ENCODE data around the gene PARD3. TPM values are rescaled to one million over a fixed set of nuclear protein-coding genes. Genes with fewer than 3 reads are reported as not detected.

PARD3 gene
- polyA plus RNA-seq, 3 donors = 79.3 to 88.4 (median 87.3) TPM

- DNase-seq (ENCODE audit: low read depth in 3 of 3, low spot score in 2 of 3) = no peak
These were observed 290.6 kb downstream of the PARD3 start for GRCh38 chr10:34524369-34525091.

GRCh38 chr10:34523017-34523767 is 291.9 kb downstream of the PARD3 start:
- DNase-seq (ENCODE audit: low read depth in 3 of 3, low spot score in 2 of 3) = no peak

GRCh38 chr10:34522546-34522945 is 292.6 kb downstream of the PARD3 start:
- DNase-seq (ENCODE audit: low read depth in 3 of 3, low spot score in 2 of 3) = no peak

GRCh38 chr10:34520510-34520909 is 294.6 kb downstream of the PARD3 start:
- no peak for DNase-seq (ENCODE audit: low read depth in 3 of 3, low spot score in 2 of 3)

GRCh38 chr10:34520084-34520483 is 295.0 kb downstream of the PARD3 start:
- DNase-seq (ENCODE audit: low read depth in 3 of 3, low spot score in 2 of 3) = no peak

- no peak for DNase-seq (ENCODE audit: low read depth in 3 of 3, low spot score in 2 of 3)
These were observed 300.8 kb downstream of the PARD3 start for GRCh38 chr10:34514290-34514689.

- no peak for DNase-seq (ENCODE audit: low read depth in 3 of 3, low spot score in 2 of 3)
These were observed 301.5 kb downstream of the PARD3 start for GRCh38 chr10:34513636-34514035.

GRCh38 chr10:34507217-34507616 is 307.9 kb downstream of the PARD3 start:
- no peak for DNase-seq (ENCODE audit: low read depth in 3 of 3, low spot score in 2 of 3)

- DNase-seq (ENCODE audit: low read depth in 3 of 3, low spot score in 2 of 3) = no peak
These were observed 308.3 kb downstream of the PARD3 start for GRCh38 chr10:34506786-34507185.

- no peak for DNase-seq (ENCODE audit: low read depth in 3 of 3, low spot score in 2 of 3)
These were observed 309.8 kb downstream of the PARD3 start for GRCh38 chr10:34505338-34505737.

- no peak for DNase-seq (ENCODE audit: low read depth in 3 of 3, low spot score in 2 of 3)
These were observed 310.6 kb downstream of the PARD3 start for GRCh38 chr10:34504534-34504933.

- DNase-seq (ENCODE audit: low read depth in 3 of 3, low spot score in 2 of 3) = no peak
These were observed 311.4 kb downstream of the PARD3 start for GRCh38 chr10:34503704-34504103.

- DNase-seq (ENCODE audit: low read depth in 3 of 3, low spot score in 2 of 3) = no peak
These were observed 315.4 kb downstream of the PARD3 start for GRCh38 chr10:34499612-34500279.

- DNase-seq (ENCODE audit: low read depth in 3 of 3, low spot score in 2 of 3) = no peak
These were observed 316.3 kb downstream of the PARD3 start for GRCh38 chr10:34498821-34499220.

GRCh38 chr10:34495938-34496337 is 319.2 kb downstream of the PARD3 start:
- no peak for DNase-seq (ENCODE audit: low read depth in 3 of 3, low spot score in 2 of 3)

- no peak for DNase-seq (ENCODE audit: low read depth in 3 of 3, low spot score in 2 of 3)
These were observed 321.1 kb downstream of the PARD3 start for GRCh38 chr10:34494012-34494411.

- no peak for DNase-seq (ENCODE audit: low read depth in 3 of 3, low spot score in 2 of 3)
These were observed 323.0 kb downstream of the PARD3 start for GRCh38 chr10:34492081-34492480.

- DNase-seq (ENCODE audit: low read depth in 3 of 3, low spot score in 2 of 3) = no peak
These were observed 323.4 kb downstream of the PARD3 start for GRCh38 chr10:34491678-34492077.

GRCh38 chr10:34489973-34490745 is 324.9 kb downstream of the PARD3 start:
- DNase-seq (ENCODE audit: low read depth in 3 of 3, low spot score in 2 of 3) = no peak

- DNase-seq (ENCODE audit: low read depth in 3 of 3, low spot score in 2 of 3) = no peak
These were observed 325.7 kb downstream of the PARD3 start for GRCh38 chr10:34489411-34489810.

All from right renal cortex interstitium (tissue), 3 donors.